Endothelial cell of umbilical vein (primary cell): ENCODE results near the gene RING1. TPM values are rescaled to one million over a fixed set of nuclear protein-coding genes. Genes with fewer than 3 reads are reported as not detected.

Experiments
- BruUV-seq: library from RNA; stranded (reverse); fragments of 400-500 nt; replicated peaks from 2 replicates; lab custom pipeline; 2021; lab: Mats Ljungman, UMichigan
- CTCF ChIA-PET: fragments of 300-600, 350-600 bp; sonication (Branson Sonifier 250); formaldehyde crosslinking; loops from one replicate; lab custom pipeline; 2021; ENCODE audit warnings: antibody characterized with exemption, inconsistent platforms; lab: Charles Lee
- POLR2A ChIA-PET: fragments of 300-600, 350-600 bp; sonication (Branson Sonifier 250); formaldehyde crosslinking; loops from one replicate; lab custom pipeline; 2021; ENCODE audit warnings: antibody characterized with exemption, inconsistent platforms; lab: Charles Lee
- DNase-seq: peaks from one replicate; pipeline ENCODE4 v3.0.0-alpha.2; 2011; ENCODE audit warnings: low read depth, low spot score
- FAIRE-seq: peaks from 2 replicates; lab custom pipeline; 2011; peaks lifted over from hg19 to GRCh38; lab: Jason Lieb, UNC
- H2AFZ ChIP-seq: 2 replicates; pipeline ENCODE4 v1.6.0; 2012; ENCODE audit warnings: low read depth, low read length, control low read depth, inconsistent platforms
- H3K27ac ChIP-seq: 2 replicates; pipeline ENCODE4 v1.5.1; 2011; ENCODE audit warnings: low read depth, mild to moderate bottlenecking, control low read depth, low read length, moderate library complexity; ENCODE audit not compliant: insufficient read depth
- H3K27me3 ChIP-seq, 2 experiments: 2 replicates each; pipeline versions ENCODE4 v1.6.0 to v1.6.1; 2011; ENCODE audit warnings: low read length in 2 of 2, mixed read lengths in 1 of 2; ENCODE audit not compliant: control insufficient read depth in 2 of 2, insufficient read depth in 2 of 2
- H3K36me3 ChIP-seq, 2 experiments: 2 replicates in 1 of 2; 3 replicates in 1 of 2; pipeline ENCODE4 v1.5.1; 2011; ENCODE audit warnings: low read length in 2 of 2, mild to moderate bottlenecking in 1 of 2, moderate library complexity in 1 of 2; ENCODE audit not compliant: control insufficient read depth in 2 of 2, insufficient read depth in 2 of 2; ENCODE audit errors: extremely low read depth in 1 of 2
- H3K4me1 ChIP-seq: 3 replicates; pipeline ENCODE4 v1.5.1; 2011; ENCODE audit warnings: mild to moderate bottlenecking, low read length; ENCODE audit not compliant: control insufficient read depth, insufficient read depth; ENCODE audit errors: extremely low read depth
- H3K4me2 ChIP-seq: 2 replicates; pipeline ENCODE4 v1.6.1; 2011; ENCODE audit warnings: low read length, control low read depth, mixed read lengths; ENCODE audit not compliant: insufficient read depth
- H3K4me3 ChIP-seq, 3 experiments: fragments of 200-600 bp in 1 of 3; sonication (generic), shearing (Covaris generic) in 1 of 3; replicated peaks in 1 of 3; 2 replicates each; pipeline ENCODE4 v1.5.1; 2011 to 2016; ENCODE audit warnings: control low read depth in 3 of 3, low read length in 3 of 3, mild to moderate bottlenecking in 2 of 3, inconsistent platforms in 1 of 3, low read depth in 1 of 3, moderate library complexity in 1 of 3; ENCODE audit not compliant: insufficient read depth in 1 of 3
- H3K79me2 ChIP-seq: 2 replicates; pipeline ENCODE4 v1.6.0; 2012; ENCODE audit warnings: low read length, inconsistent platforms; ENCODE audit not compliant: control insufficient read depth, insufficient read depth
- H3K9ac ChIP-seq: replicated peaks from 2 replicates; pipeline ENCODE3; 2011; ENCODE audit warnings: low read length, control low read depth; ENCODE audit not compliant: insufficient read depth; ENCODE audit errors: extremely low read depth
- H3K9me1 ChIP-seq: replicated peaks from 3 replicates; pipeline ENCODE4 v1.6.0; 2011; ENCODE audit warnings: mild to moderate bottlenecking, low read length; ENCODE audit not compliant: control insufficient read depth, insufficient read depth; ENCODE audit errors: extremely low read depth
- H3K9me3 ChIP-seq: replicated peaks from 2 replicates; pipeline ENCODE4 v1.5.1; 2012; ENCODE audit warnings: low read length, inconsistent platforms; ENCODE audit not compliant: control insufficient read depth, insufficient read depth
- H4K20me1 ChIP-seq: replicated peaks from 2 replicates; pipeline ENCODE3; 2011; ENCODE audit warnings: mild to moderate bottlenecking, low read length; ENCODE audit not compliant: control insufficient read depth, insufficient read depth; ENCODE audit errors: extremely low read depth
- CTCF ChIP-seq, 2 donors: IDR thresholded peaks; 1 replicate in 1 of 2; 2 replicates in 1 of 2; pipeline ENCODE4 v1.5.1; 2011; ENCODE audit warnings: low read length in 2 of 2, mild to moderate bottlenecking in 2 of 2, moderate library complexity in 2 of 2, control low read depth in 1 of 2, inconsistent platforms in 1 of 2, low read depth in 1 of 2; ENCODE audit not compliant: insufficient read depth in 1 of 2; ENCODE audit errors: extremely low read depth in 1 of 2
- EZH2 ChIP-seq: IDR thresholded peaks from 2 replicates; pipeline ENCODE4 v1.6.1; 2012; ENCODE audit warnings: borderline replicate concordance, low read depth, mild to moderate bottlenecking, moderate library complexity, low read length, inconsistent platforms; ENCODE audit not compliant: severe bottlenecking
- FOS ChIP-seq: IDR thresholded peaks from 2 replicates; pipeline ENCODE4 v1.6.1; 2011; ENCODE audit warnings: mild to moderate bottlenecking, low read length, moderate library complexity, borderline replicate concordance; ENCODE audit not compliant: insufficient read depth
- GATA2 ChIP-seq: IDR thresholded peaks from 2 replicates; pipeline ENCODE4 v1.7.0; 2011; ENCODE audit warnings: low read depth, mild to moderate bottlenecking, moderate library complexity, mixed read lengths, low read length; ENCODE audit not compliant: insufficient read length, insufficient read depth
- JUN ChIP-seq: IDR thresholded peaks from 2 replicates; pipeline ENCODE4 v1.6.1; 2011; ENCODE audit warnings: borderline replicate concordance, low read depth; ENCODE audit not compliant: insufficient read length, insufficient read depth
- MAX ChIP-seq: IDR thresholded peaks from 2 replicates; pipeline ENCODE4 v1.6.1; 2011; ENCODE audit not compliant: insufficient read depth, insufficient read length
- MYC ChIP-seq: IDR thresholded peaks from one replicate; pipeline ENCODE4 v1.6.1; 2011; ENCODE audit warnings: mild to moderate bottlenecking, low read depth, low read length
- POLR2A ChIP-seq: IDR thresholded peaks from 2 replicates; pipeline ENCODE4 v1.6.1; 2012; ENCODE audit warnings: low read depth, mild to moderate bottlenecking, control low read depth, low read length
- POLR2AphosphoS5 ChIP-seq: IDR thresholded peaks from 2 replicates; pipeline ENCODE4 v1.6.1; 2012; ENCODE audit warnings: low read depth, mild to moderate bottlenecking, control low read depth, low read length, moderate library complexity; ENCODE audit not compliant: insufficient read depth
- dilution Hi-C: fragments of 300-500 bp; cut with MboI; formaldehyde crosslinking; loops from one replicate; pipeline ENCODE4 v1.15.0; 2019; ENCODE audit warnings: low sequenced_read_pairs; ENCODE audit not compliant: extremely low pct_ligation_motif_present
- intact Hi-C: fragments of 100-400 bp; cut with micrococcal nuclease; formaldehyde crosslinking; loops from one replicate; pipeline ENCODE4 v1.10.0; 2022
- polyA plus RNA-seq, 4 experiments: library from polyadenylated mRNA; depleted of rRNA in 3 of 4; stranded (reverse) in 3 of 4; unstranded in 1 of 4; fragments of >200 nt; gene quantifications; 2 replicates each; pipeline versions ENCODE4 v1.2.1 to v1.2.3, GENCODE V29; 2011 to 2012; ENCODE audit warnings: missing spikeins in 1 of 4
- total RNA-seq: library from RNA; stranded (reverse); gene quantifications from 2 replicates; pipeline ENCODE4 v1.2.3, GENCODE V29; 2021

RING1 gene
- total and polyA plus RNA-seq, 2 donors (not counting 3 experiments of a cell fraction or from before 2014, with no cell fraction given) = 26.8 to 27.9 TPM

- CTCF ChIA-PET = interaction anchor here (1.3 kb wide), 1 partner anchor 27 kb away, joined by 3 read pairs; no protein-coding TSS in a partner anchor
- FAIRE-seq (no peak), DNase-seq (no peak)
- dilution Hi-C loops = no loop called here
- H3K4me2 ChIP-seq = no peak overlapping the region
- H3K4me3 ChIP-seq = no peak overlapping the region
- no peak overlapping the region for H2AFZ ChIP-seq
- intact Hi-C loops = no loop called here
- H3K4me1 ChIP-seq = no peaks in the 10 kb centered on the region
- no peak overlapping the region for H3K9ac ChIP-seq
- no peaks in the 10 kb centered on the region for H3K9me3 ChIP-seq
- H3K27me3 ChIP-seq = no peaks in the 10 kb centered on the region
- H3K36me3 ChIP-seq = no peaks in the 10 kb centered on the region
- POLR2A ChIA-PET = no interaction called here
- no peaks in the 10 kb centered on the region for H4K20me1 ChIP-seq
- no peaks in the 10 kb centered on the region for H3K79me2 ChIP-seq
- no TSS peak for BruUV-seq
- TF ChIP-seq CTCF (IDR thresholded peaks at IDR 0.05; ENCODE audit: extremely low read depth in 1 of 2, insufficient read depth in 1 of 2, low read depth in 1 of 2, low read length in 2 of 2) (no peak), MAX (no peak), POLR2AphosphoS5 (no peak), FOS (no peak), JUN (no peak), MYC (no peak), POLR2A (no peak), GATA2 (no peak), EZH2 (no peak)
- H3K9me1 ChIP-seq = no peaks in the 10 kb centered on the region
- H3K27ac ChIP-seq = no peak overlapping the region
Observed at GRCh38 chr6:33170176-33171015, 37.9 kb upstream of the RING1 start.
